ENCODE results near the gene RAB3B.
"Not testable (repeated sequence)": the region's sequence is repeated elsewhere in the genome, so short reads cannot be mapped to it uniquely, and the experiment has no call there.

Gene RAB3B

DNA sequence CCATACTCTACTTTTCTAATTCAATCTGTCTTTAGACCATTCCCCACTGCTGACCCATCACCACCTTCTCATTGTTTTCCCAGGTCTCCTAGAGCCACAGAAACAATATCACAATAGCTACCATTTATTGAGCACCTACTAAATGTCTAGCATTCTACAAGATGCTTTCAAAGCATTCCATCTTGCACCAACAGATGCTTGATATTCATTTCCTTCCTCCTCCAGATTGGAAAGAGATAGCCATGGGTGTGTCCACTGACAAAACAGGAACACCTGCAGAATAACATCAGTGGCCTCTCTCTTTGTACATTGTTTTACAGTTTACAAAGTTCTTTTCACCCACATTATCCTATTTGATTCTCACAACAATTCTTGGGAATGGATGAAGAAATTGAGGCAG, 2.2 kb downstream of the RAB3B start:
- DNase-seq: no peak

DNA sequence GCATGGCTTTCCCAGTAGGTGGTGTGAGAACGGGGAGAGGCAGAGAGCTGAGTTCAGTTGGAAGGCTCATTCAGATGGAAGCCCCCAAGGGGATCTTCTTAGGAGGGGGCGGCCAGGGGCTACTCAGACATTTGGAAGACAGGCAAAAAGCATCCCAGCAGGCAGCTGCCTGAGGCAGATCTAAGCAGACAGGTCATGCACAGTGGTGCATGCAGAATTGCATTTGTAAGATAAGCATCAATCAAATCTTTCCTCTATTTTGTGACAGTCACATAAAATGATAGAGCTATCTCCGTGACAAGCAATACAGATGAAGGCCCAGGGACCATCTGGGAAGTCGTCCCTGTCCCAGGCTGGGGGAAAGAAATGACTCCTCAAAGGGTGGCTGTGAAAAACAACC, 3.8 kb downstream of the RAB3B start:
- no peak for DNase-seq

DNA sequence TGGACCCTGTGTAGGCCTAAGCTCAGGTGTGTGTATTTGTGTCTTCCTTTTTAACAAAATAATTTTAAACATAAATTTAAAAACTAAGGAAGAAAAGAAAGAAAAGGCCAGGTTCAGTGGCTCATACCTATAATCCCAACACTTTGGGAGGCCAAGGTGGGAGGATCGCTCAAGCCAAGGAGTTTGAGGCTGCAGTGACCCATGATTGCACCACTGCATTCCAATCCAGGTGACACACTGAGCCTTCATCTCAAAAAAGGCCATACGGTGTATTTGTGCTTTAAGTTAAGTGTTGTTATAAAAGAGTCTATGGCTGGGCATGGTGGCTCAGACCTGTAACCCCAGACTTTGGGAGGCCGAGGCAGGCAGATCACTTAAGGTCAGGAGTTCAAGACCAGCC, 8.3 kb downstream of the RAB3B start:
- DNase-seq: no peak

DNA sequence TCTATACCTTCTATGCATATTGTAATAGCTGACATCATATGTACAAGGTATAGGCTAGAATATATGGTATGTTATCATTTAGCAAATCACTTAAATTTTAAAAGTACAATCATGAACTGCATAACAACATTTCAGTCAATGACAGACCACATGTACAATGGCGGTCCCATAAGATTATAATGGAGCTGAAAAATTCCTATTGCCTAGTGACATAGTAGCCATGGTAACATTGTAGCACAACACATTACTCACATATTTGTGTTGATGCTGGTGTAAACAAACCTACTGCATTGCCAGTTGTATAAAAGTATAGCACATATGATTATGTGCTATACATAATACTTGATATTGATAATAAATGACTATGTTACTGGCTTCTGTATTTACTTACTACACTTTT, 8.9 kb downstream of the RAB3B start:
- DNase-seq: no peak

DNA sequence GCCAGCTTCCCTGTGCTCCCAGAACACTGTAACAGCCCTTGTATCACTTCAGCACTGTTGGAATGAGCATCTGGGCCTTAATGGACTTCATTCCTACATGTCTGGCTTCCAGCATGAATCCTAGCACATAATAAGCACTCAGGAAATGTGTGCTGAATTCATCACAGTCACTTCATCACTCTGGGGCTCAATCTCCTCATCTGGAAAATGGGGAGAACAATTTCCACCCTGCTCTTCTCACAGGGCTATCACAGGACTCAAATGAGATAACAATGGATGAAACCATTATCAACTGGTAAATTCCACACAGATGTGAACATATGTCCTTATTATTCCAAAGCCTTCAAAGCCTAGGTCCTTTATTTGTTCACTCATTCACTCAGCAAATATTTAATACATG, 12.4 kb downstream of the RAB3B start:
- DNase-seq: no peak

DNA sequence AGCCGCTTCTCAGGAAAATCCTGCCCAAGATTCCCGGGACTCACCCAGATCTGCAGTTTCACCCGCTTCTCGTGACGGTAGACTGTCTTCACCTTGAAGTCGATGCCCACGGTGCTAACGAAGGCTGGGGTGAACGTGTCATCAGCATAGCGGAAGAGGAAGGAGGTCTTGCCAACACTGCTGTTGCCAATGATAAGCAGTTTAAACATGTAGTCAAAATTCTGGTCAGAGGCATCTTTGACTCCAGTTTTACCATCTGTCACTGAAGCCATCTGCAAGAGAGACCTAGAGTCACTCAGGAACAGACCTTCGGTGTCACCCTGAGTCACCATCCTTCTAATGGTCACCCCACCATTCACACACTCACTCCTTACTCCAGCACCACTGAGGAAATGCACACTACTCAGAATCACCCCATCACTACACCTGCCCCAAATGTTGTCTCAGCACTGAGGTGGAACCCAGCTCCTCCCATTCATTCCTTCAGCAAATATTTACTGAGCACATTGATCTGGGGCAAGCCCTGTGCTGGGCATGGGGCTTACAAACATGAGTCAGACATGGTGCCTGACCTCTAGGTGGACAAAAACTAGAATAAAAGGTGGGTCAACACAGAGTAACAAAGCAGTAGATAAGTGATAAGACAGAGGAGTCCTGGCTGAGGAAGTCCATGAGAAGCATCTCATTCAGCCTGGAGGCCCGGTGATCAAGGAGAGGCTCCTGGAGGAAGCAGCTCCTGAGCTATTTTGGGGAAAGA, 13.5 kb downstream of the RAB3B start:
- no peak for DNase-seq

DNA sequence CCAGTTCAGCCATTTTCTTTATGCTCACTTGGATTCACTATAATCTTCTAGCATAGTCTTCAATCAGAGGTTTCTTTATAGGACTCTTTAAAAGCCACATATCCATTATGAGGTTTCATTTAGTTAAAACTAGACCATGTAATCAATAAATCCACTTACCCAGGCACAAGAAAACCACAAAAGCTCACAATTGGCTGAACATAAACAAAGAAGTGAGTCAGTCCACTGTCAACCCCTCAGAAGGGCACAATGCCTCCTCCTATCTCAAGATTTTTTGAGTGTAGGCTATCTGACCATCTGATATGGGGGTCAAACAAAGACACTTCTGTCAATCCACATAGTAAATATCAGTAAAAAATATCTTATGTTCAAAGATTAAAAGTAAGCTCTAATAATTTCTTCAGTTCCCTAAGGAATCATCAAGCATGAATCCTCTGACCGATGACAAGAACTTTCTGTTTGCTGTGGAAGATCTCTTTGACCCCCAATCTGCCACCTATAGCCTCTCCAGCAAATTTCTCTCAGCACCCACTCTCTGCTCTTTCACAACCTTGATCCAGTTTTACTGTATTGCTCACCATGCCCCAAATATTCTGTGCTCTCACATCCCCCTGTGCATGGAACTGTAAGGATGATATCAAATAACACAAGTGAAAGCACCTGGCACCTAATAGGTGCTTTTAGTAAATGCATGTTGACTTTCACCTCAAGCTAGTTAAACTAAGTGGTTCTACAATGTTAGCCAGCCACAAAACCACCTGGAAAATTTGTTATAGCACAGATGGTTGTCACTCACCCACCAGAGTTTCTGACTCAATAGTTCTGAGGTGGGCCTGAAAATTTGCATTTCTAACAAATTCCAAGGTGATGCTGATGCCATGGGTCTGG, 16.7 kb downstream of the RAB3B start:
- DNase-seq: no peak

DNA sequence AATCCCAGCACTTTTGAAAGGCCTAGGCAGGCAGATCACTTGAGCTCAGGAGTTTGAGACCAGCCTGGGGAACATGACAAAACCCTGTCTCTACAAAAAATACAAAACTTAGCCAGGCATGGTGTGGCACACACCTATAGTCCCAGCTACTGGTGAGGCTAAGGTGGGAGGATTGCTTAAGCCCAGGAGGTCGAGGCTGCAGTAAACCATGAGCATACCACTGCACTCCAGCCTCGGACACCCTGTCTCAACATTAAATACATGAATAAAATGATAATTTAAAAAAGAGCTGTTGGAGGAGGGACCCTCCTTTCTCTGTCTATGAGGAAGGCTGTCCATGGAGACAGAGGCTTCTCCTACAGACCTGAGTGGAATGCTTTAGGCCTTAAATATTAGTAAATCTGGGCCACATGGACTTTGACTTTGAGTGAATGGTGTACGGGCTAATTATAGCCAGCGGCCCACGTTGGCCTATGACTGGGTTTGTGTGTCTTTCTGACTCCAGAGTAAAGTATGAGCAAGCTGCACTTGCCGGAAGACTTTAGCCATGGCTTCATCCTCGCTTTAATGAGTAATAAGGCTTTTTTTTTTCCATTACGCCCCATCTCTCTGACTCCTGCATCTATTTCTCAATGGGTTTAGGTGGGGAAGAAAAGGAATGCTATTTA, 21.3 kb downstream of the RAB3B start:
- no peak for DNase-seq

DNA sequence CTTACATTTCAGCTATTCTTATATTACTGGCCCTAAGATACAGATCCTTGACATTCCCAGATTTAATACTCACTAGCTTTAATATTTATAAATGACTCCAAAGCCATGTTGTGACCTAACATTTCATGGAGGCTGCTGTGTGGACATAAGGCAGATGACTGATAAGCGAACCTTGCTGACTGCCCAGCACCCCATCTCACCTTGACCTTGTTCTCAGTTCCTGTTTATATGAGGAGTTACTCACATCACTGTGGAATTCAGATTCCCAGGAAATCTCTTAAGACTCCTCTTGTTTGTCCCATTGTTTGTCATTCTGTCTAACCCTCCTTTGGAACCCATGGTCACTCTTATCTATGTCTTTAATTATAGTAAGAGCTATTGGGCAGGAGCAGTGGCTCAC, 21.9 kb downstream of the RAB3B start:
- DNase-seq: no peak

DNA sequence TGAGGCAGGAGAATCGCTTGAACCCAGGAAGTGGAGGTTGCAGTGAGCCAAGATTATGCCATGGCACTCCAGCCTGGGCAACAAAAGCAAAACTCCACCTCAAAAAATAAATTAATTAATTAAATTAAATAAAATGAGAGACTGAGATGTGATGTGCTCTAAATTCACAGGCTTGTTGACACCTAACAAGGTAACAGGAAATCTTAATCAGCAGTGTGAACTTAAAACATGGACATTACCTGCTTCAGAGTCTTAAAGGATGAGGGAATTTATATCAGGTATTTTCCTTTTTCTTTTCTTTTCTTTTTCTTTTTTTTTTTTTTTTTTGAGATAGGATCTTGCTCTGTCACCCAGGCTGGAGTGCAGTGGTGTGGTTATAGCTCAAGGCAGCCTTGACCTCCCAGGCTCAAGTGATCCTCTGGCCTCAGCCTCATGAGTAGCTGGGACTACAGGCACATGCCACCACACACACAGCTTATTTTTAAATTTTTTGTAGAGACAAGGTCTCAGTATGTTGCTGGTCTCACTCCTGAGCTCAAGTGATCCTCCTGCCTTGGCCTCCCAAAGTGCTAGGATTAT, 23.2 kb downstream of the RAB3B start:
- not testable (repeated sequence) for DNase-seq

DNA sequence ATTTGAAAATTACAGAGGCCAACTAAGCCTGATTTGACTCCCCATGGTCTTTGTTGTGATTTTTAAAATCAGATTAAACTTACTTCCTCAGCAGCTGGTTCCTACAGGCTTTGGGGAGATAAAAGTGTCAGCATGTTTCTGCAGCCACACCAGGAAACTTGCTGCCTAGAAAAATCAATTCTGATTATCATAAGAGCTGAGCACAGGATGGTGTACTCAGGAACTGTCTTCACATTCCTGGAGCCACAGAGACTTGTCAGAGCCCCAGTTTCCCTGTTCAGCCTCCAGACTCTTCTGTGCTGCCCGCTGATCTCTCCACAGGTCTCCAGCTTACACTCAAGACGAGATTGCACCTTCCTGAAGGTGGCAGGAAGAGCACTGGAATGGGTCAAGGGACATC, 23.9 kb downstream of the RAB3B start:
- DNase-seq: no peak

DNA sequence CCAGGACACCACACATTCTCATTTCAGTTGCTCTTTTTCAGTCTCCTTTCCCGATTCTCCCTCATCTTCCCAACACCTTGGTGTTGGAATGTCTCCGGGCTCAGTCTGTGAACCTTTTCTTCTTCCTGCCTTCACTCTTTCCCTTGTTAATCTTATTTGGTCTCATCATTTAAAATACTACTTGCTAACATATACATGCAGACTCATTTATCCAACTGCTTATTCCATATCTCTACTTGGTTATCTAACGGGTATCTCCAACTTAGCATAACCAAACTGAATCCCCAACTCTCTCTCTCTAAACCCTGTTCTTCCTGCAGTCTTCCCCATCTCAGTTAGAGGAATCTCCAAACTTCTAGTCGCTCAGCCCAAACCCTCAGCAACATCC, 26.2 kb downstream of the RAB3B start:
- no peak for DNase-seq

DNA sequence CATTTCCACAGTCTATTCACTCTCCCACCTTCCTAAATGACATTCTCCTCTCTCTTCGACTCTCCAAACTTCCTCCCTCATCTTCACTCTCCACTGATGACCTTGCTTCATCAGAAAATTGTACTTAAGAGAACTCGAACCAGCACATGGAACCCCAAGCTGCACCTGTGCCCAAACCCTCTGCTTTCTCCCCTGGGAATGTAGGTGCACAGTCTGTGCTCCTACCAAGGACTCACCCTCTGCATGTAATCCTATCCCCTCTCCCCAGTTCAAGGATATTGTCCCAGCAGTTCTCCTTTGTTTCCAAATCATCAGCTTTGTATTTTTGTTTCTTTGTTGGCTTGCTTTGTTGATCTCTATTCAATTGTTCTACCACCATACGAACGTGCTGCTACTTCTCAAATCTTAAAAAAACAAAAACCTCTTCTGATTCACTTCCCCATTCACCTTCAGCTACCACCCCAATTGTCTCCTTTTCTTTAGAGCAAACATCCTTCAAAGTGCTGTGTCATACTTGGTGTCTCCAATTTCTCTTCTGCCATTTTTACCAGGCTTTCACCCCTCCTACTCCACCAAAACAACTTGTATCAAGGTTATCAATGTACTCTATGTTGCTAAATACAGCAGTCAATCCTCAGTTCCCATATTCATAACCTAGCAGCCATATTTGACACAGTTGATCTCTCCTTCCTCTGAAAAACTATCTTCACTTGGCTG, 26.8 kb downstream of the RAB3B start:
- DNase-seq: no peak

DNA sequence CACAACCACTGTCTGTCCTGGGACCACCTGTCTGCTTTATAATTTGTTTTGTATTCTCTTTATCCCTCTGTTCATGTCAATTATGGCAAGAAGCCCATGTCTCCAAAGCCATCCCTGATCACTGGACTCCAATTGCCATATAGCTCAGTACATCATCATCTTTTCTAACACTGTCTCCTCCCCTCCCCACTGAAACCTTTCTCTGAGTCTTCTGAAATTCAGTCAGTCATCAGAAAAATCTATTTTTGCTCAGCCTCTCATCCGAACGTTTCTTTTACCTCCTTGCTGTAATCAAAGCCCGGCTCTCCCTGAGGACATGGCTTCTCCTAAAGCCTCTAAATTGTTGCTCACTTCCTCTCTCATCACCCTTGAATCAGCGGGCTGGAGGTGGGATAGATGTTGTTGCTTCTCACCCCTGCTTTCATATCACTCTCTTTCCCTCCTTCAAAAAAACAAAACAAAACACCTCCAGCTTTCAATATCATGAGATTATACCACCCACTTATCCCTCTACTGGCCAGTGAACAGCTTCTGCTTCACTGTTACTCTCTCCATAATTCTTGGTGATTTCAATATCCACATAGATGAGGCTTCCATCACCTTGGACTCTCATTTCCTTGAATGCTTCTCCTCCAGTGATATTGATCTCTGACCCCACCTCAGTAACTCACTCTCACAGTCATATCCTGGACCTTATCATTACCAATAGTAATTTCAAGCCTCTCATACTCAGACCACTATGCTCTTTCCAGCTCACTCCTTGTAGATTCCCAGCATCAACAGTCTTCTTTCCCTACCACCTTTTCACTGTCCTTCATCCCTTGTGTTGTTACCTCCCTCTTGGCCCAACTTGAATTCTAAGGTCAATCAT, 27.8 kb downstream of the RAB3B start:
- DNase-seq: no peak

DNA sequence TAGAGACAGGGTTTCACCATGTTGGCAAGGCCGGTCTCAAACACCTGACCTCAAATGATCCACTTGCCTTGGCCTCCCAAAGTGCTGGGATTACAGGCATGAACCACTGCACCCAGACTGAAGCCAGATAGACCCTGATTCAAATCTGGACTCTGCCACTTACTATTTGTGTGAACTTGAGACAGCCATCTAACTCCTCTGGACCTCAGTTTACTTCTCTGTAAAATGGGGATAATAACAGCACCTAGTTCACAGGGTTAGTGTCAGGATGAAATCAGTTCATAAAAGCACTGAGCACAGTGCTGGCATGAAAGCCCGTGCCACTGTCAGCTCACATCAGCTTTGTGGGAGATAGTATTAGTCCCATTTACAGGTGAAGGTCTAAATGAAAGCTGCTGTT, 28.5 kb downstream of the RAB3B start:
- no peak for DNase-seq

DNA sequence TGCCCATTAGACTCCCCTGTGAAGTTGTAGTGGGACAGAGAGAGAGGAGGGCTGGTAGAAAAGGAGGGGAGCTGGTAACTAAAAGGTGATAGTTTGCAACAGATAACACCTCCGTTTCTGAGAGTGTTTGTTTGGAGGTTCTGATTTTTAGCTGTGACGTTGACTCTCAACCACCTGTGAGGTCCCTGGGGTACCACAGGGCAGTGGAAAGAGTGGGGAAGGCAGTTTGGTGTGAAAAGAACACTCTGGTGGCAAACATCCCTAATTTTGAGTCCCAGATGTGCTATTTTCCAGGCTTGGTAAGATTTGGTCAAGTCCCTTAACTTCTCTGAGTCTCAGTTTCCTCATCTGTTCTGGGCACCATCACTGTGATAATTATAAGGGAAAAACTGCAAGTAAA, 29.3 kb downstream of the RAB3B start:
- DNase-seq: no peak

DNA sequence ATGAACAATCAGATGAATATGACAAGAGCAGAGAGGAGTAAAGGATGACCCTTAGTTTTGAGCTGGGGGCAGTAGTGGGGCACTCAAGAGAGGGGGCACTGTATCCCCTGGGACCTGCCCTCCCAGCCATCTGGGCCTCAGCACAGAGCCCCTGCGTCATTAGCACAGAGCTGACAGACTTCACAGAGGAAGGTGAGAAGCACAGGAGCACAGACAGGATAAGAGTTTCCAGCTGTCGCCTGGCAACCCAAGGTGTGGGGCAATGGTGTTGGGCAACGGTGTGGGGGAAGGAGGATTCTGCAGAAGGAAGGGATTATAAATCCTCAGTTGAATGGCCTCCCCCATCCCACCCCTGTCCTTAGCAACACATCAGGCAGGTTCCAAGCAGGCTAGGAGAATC, 30.2 kb downstream of the RAB3B start:
- no peak for DNase-seq

DNA sequence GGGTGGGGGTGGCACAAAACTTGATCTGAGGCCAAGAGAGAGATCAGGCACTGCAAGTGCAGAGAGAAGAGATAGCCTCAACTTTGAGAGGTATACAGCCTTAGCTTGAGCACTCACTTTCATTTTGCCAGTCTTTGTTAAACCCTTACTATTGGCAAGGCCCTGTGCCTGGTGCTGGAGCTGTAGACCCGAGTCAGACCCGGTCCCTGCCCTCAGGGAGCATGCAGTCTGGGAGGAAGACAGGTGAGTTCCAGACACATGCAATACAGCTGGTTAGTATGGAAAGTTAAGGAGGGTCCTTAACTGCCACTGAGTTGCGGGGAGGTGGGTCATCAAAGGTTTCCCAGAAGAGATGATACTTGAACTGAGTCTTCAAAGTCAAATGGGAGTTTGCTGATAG, 31.7 kb downstream of the RAB3B start:
- DNase-seq: no peak

DNA sequence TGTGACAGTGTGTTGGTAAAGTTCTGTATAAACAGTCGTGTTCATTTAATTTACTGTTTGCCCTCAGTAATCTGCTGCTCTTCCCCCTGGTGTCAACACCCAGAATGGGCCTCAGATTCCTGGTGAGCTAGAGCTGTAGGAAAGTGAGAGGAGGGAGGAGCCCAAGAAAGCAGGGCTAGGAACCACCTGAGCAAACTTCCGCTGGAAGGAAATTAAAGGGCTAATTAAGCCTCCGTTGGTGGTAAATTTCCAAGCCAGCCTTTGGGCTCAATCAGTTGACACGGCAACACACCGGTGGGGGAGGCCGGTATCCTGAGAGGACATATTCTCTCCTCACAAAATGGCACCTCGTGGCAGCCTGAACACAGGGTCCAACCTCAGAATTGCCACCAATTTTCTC, 32.9 kb downstream of the RAB3B start:
- no peak for DNase-seq

DNA sequence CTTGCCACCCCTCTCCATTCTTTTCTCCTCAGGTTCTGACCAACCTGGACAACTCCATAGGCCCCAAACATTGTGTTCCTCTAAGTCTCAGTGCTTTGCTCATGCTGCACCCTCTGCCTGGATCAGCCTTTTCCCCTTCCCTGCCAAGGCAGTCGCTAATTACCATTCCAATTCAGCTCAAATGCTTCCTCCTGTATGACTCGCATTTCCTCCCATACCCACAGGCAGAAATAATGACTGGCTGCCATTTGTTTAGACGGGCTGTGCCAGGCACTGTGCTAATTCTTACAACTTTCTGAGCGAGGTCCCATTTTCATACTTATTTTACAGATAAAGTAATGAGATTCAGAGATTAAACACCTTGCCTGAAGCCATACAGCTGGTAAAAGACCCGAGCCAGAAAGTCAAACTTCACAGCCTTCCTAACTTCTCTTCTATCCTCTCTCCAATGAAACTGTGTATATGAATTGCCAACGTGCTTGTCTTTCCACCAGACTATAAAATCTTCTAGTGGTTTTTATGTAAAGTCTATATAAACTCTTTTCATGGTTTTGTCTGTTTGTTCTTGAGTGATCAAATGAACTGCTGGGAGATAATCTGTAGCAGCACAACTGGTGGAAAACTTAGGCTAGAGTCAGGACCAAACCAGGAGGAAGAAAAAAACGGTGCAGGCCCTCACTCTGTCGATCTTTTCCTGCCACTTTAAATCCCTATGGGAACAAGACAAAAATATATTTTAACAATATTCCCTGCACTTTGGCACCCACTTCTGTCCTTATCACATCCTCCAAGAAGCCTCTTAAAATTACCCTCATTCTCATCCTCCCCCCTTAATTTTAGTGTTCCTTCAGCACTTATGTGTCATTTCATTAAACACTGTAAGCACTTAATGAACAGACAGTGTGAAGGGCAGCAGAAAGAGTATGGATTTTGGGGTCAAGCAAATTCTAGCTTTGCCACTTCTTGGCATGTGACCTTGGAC, 33.7 kb downstream of the RAB3B start:
- no peak for DNase-seq
